Measurements from ENCODE around the gene FAM219A.

- TF ChIP-seq, protein P1, sequence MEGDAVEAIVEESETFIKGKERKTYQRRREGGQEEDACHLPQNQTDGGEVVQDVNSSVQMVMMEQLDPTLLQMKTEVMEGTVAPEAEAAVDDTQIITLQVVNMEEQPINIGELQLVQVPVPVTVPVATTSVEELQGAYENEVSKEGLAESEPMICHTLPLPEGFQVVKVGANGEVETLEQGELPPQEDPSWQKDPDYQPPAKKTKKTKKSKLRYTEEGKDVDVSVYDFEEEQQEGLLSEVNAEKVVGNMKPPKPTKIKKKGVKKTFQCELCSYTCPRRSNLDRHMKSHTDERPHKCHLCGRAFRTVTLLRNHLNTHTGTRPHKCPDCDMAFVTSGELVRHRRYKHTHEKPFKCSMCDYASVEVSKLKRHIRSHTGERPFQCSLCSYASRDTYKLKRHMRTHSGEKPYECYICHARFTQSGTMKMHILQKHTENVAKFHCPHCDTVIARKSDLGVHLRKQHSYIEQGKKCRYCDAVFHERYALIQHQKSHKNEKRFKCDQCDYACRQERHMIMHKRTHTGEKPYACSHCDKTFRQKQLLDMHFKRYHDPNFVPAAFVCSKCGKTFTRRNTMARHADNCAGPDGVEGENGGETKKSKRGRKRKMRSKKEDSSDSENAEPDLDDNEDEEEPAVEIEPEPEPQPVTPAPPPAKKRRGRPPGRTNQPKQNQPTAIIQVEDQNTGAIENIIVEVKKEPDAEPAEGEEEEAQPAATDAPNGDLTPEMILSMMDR (IDR thresholded peaks at IDR 0.05), result no peak
- no peak for TF ChIP-seq POLR2A (IDR thresholded peaks at IDR 0.05)
These were observed 44.5 kb upstream of the FAM219A start for GRCh38 chr9:34502891-34503290.

Data from testis (tissue), 2 donors.